Effector memory CD4-positive, alpha-beta T cell (primary cell): Measurements from ENCODE around the gene SQOR.

Experiments
- DNase-seq, 3 donors: peaks; one replicate each; pipeline ENCODE4 v3.0.0-alpha.2; 2020
- H3K27ac ChIP-seq: 2 replicates; pipeline ENCODE4 v1.7.0; 2013; ENCODE audit warnings: mild to moderate bottlenecking, low read length, moderate library complexity; ENCODE audit not compliant: insufficient read depth, poor library complexity, severe bottlenecking
- H3K27me3 ChIP-seq: replicated peaks from 2 replicates; pipeline ENCODE4 v1.7.0; 2013; ENCODE audit warnings: mild to moderate bottlenecking, low read length; ENCODE audit not compliant: insufficient read depth, control insufficient read depth, poor library complexity, severe bottlenecking
- H3K36me3 ChIP-seq: 2 replicates; pipeline ENCODE4 v1.7.0; 2013; ENCODE audit warnings: mild to moderate bottlenecking, low read length, moderate library complexity; ENCODE audit not compliant: control insufficient read depth, insufficient read depth
- H3K4me1 ChIP-seq: 2 replicates; pipeline ENCODE4 v1.7.0; 2013; ENCODE audit warnings: low read length, mild to moderate bottlenecking; ENCODE audit not compliant: control insufficient read depth, insufficient read depth, poor library complexity, severe bottlenecking
- H3K4me3 ChIP-seq: 2 replicates; pipeline ENCODE4 v1.7.0; 2013; ENCODE audit warnings: low read length, low read depth, mild to moderate bottlenecking; ENCODE audit not compliant: insufficient read depth, poor library complexity, severe bottlenecking
- H3K9me3 ChIP-seq: 2 replicates; pipeline ENCODE4 v1.7.0; 2013; ENCODE audit warnings: mild to moderate bottlenecking, low read length, moderate library complexity; ENCODE audit not compliant: control insufficient read depth

SQOR gene

DNA sequence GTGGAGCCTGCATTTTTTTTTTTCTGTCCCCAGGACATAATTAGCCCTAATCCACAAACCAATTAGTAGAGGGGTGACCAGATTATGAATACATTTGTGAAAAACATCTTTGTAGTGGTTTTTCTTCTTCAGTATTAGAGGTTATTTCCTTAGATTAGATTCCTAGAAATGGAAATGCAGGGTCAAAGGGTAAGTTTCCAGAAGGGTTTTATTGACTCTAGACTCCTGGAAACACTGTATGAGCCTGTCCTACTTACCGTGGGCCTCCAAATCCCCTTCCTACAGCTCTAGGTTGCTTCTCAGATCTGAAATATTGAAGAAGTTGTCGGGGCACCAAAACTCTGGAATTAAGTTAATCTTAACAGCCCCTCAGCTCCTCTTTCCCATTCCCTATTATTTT lies 22.4 kb downstream of the SQOR start:
- no peaks in the 10 kb centered on the region for H3K9me3 ChIP-seq
- H3K4me3 ChIP-seq, result no peak overlapping the region
- no peak for DNase-seq
- no peaks in the 10 kb centered on the region for H3K27me3 ChIP-seq
- H3K27ac ChIP-seq, result no peak overlapping the region
- H3K4me1 ChIP-seq, result peaks cover 4% of the 10 kb centered on the region
- H3K36me3 ChIP-seq, result peaks cover 23% of the 10 kb centered on the region

DNA sequence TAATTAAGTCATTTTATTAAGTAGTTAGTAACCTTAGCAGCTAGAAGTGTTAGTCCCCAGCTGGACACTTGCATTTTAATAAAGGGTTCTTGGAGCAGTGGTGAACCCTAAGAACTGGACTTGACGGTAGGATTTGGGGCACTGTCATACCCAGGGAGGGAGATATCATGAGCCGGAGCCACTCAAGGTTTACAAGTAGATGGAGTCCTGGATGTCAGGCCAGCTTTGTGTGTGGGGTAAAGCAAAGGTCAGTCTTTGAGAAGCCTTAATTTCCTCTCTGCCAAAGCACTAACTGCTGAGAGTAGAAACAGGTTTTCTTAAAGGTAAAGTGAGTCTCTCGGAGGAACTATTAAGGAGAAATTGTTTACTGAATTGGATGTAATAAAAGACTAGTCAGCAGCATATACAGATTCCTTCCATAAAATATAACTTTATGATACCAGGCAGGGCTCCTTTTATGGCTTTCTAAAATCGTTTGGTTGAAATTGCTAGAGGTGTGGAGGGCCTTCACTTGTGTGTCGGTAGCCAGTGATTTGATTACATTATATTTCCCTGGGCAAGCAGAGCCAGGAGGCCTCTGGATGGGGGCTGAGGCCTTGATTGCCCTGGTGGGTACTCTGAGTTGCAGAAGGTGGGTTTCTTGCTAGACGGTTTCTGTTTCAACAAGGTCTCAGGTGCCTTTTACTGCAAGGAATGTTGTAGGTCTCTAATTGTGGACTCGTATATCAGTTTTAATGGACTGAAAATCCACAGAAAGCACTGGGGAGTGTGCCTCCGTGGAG lies 23.1 kb downstream of the SQOR start:
- no peaks in the 10 kb centered on the region for H3K9me3 ChIP-seq
- peaks cover 29% of the 10 kb centered on the region for H3K36me3 ChIP-seq
- peaks cover 3% of the 10 kb centered on the region for H3K4me1 ChIP-seq
- no peak overlapping the region for H3K4me3 ChIP-seq
- DNase-seq, result no peak
- no peaks in the 10 kb centered on the region for H3K27me3 ChIP-seq
- no peak overlapping the region for H3K27ac ChIP-seq

DNA sequence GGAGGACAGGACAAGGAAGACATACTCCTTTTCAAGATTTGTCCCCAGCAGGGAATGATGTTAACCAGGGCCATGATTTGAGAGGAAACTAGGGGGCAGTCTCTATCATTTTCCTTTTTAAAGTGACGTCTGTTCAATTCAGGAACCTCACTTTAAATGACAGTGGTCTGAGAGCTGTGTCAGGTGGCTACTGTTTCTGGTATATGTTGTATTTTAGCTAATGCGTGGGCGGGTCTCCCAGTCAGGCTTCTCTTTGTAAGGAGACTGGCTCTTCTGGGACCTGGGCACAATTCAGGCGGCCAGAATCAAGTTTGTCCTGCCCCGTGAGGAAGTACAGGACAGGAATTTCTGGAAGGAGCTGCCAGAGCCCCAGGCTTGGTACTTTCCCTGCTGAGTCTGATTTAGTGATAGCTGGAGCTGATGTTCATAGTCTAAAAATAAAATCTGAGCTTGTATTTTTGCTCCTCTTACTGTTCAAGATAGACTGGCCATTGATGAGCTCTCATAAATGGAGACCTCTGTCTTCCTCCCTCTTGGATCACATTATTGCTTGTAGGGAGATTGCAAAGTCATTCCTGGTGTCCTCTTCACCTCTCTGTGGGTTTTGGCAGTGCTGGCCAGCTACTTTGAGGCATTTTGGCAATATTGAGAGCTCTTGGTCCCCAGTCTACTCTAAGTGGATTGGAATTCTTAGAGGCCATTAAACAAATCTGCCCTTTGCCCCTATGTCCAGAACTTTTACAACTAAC lies 25.6 kb downstream of the SQOR start:
- Histone ChIP-seq H3K4me3 (no peak overlapping the region), H3K27me3 (no peaks in the 10 kb centered on the region), H3K27ac (no peak overlapping the region), H3K9me3 (no peaks in the 10 kb centered on the region), H3K36me3 (peaks cover 38% of the 10 kb centered on the region), H3K4me1 (no peaks in the 10 kb centered on the region)
- no peak for DNase-seq

- DNase-seq, result no peak
- H3K27me3 ChIP-seq, result no peaks in the 10 kb centered on the region
- H3K4me1 ChIP-seq, result no peaks in the 10 kb centered on the region
- H3K36me3 ChIP-seq, result peaks cover 44% of the 10 kb centered on the region
- H3K9me3 ChIP-seq, result no peaks in the 10 kb centered on the region
- no peak overlapping the region for H3K27ac ChIP-seq
- H3K4me3 ChIP-seq, result no peak overlapping the region
These were observed 27.5 kb downstream of the SQOR start for GRCh38 chr15:45662375-45662774.

DNA sequence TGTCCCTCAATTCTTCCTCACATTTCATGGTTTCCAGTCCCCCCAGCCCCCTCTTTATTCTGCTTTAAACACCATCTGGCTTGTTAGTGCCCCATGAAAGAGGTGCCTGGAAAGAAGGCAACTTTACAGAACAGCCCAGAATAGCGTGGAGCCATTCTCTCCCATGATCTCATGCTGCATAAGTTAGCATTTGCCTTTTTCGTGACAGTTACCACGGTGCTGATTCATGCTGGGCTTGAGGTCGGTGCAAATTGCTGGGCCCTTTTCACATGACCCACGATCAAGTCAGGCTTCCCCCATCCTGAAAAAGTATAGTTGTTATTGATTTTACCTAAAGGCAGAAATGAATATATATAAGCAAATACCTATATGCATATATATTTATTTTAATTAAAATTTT lies 29.6 kb downstream of the SQOR start:
- no peaks in the 10 kb centered on the region for H3K9me3 ChIP-seq
- peaks cover 49% of the 10 kb centered on the region for H3K36me3 ChIP-seq
- no peak for DNase-seq
- H3K27ac ChIP-seq, result no peak overlapping the region
- no peaks in the 10 kb centered on the region for H3K27me3 ChIP-seq
- no peaks in the 10 kb centered on the region for H3K4me1 ChIP-seq
- no peak overlapping the region for H3K4me3 ChIP-seq

DNA sequence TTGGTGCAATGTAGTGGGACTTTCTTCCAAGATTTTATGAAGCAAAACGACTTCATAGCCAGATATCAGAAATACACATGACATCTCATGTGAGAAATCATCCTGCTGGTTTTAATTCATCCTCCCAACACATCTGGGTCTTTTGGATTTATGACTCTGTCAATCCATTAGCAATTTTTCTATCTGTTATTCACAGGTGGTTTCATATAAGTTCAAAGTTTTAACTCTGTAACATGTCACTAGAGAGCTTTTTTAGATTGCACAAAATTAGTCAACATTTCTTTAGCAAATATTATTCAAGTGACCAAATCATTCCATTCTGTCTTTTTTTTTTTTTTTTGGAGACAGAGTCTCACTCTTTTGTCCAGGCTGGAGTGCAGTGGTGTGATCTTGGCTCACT lies 30.4 kb downstream of the SQOR start:
- Histone ChIP-seq H3K36me3 (peaks cover 50% of the 10 kb centered on the region), H3K27ac (no peak overlapping the region), H3K4me1 (no peaks in the 10 kb centered on the region), H3K4me3 (no peak overlapping the region), H3K9me3 (no peaks in the 10 kb centered on the region), H3K27me3 (no peaks in the 10 kb centered on the region)
- no peak for DNase-seq

DNA sequence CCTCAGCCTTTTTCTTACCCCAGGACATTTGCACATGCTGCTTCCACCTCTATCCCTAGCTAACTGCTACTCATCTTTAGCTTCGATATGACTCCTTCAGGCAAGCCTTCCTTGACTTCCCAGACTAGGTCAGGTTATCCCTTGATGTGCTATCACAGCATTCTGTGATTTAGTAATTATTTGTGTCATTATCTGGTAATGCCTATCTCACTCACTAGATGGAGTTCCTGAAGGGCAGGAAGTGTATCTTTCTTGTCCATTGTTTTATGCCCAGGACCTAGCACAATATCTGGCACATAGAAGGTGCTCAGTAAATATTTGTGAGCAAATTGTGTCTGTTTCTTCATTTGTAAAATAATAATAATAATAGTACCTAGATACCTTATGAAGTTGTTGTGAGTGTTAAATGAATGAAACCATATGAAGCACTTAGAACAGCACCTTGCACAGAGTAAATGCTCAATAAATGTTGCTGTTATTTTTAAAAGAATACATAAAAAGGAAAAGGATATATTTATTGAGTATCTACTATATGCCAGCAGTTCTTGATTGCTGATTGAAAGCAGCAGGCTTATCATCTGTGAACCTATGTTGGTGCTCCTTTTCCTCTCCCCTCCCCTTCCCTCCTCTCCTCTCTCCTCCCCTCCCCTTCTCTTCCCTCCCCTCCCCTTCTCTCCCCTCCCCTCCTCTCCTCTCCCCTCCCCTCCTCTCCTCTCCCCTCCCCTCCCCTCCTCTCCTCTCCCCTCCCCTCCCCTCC lies 31.5 kb downstream of the SQOR start:
- Histone ChIP-seq H3K36me3 (peaks cover 44% of the 10 kb centered on the region), H3K4me3 (no peak overlapping the region), H3K27me3 (no peaks in the 10 kb centered on the region), H3K4me1 (no peaks in the 10 kb centered on the region), H3K9me3 (no peaks in the 10 kb centered on the region), H3K27ac (no peak overlapping the region)
- DNase-seq, result no peak

DNA sequence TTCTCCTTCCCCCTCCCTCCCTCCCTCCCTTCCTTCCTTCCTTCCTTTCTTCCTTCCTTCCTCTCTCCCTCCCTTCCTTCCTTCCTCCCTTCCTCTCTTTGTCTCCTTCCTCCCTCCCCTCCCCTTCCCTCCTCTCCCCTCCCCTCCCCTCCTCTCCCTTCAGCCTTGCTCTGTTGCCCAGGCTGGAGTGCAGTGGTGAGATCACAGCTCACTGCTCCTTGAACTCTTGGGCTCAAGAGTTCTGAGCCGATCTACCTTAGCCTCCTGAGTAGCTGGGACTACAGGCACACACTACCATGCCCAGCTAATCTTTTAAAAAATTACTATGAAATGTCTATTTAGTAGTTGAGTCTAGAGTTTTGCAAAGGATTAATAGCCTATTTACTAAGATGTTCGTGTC lies 32.2 kb downstream of the SQOR start:
- Histone ChIP-seq H3K4me3 (no peak overlapping the region), H3K27me3 (no peaks in the 10 kb centered on the region), H3K9me3 (no peaks in the 10 kb centered on the region), H3K27ac (no peak overlapping the region), H3K36me3 (peaks cover 44% of the 10 kb centered on the region), H3K4me1 (no peaks in the 10 kb centered on the region)
- no peak for DNase-seq

DNA sequence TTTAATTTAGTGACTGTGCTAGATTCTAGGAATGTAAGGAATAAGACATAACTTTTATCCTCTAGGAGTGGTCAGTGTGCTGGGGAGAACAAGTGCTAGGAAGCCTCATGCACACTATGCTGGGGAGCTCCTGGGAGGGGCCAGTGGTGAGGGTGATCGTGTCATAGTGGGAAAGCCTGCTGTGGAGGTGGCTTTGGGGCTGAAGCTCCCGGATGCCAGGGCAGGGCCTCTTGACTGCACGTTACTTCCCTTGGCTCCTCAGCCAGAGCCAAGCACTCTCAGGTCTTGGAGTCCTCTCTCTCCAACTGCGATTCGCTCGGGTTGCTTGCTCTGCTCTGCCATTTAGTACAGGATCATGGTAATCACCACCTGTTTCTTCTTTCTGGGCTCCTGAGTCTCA lies 33.6 kb downstream of the SQOR start:
- no peak overlapping the region for H3K27ac ChIP-seq
- no peaks in the 10 kb centered on the region for H3K27me3 ChIP-seq
- no peak overlapping the region for H3K4me3 ChIP-seq
- no peak for DNase-seq
- H3K36me3 ChIP-seq, result peaks cover 49% of the 10 kb centered on the region
- H3K9me3 ChIP-seq, result no peaks in the 10 kb centered on the region
- H3K4me1 ChIP-seq, result no peaks in the 10 kb centered on the region

GRCh38 chr15:45669422-45669821 lies 34.6 kb downstream of the SQOR start:
- no peak overlapping the region for H3K27ac ChIP-seq
- H3K4me3 ChIP-seq, result no peak overlapping the region
- DNase-seq, result no peak
- H3K36me3 ChIP-seq, result peaks cover 52% of the 10 kb centered on the region
- H3K4me1 ChIP-seq, result no peaks in the 10 kb centered on the region
- no peaks in the 10 kb centered on the region for H3K27me3 ChIP-seq
- no peaks in the 10 kb centered on the region for H3K9me3 ChIP-seq
